ENCODE measurements around the gene GABBR2.

The GABBR2 gene

DNA sequence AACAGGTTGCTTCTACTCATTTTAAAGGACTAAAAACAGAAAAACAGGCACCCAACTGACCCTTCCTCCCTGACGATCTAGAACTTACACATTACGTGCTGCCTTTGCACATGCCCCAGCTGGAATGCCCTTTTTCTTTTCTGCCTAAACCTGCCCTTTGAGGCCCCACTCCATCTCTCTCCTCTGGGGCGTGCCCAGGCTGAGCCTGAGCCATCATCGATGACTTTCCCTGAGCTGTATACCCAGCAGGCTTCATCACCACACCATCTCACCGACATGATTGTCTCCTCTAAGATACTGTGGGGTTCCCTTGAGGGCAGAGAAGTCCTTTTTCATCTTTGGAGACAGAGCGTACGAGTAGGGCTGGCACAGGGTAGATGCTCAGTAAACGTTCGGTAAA lies 24.1 kb upstream of the GABBR2 start:
- Histone ChIP-seq H3K9ac (ENCODE audit: low read length) (no peak overlapping the region), H3K27ac (ENCODE audit: low read depth, low read length) (no peak overlapping the region), H3K79me1 (ENCODE audit: low read length) (no peaks in the 10 kb centered on the region), H2BK120ac (ENCODE audit: insufficient read depth, low read length, poor library complexity) (no peak overlapping the region), H4K91ac (ENCODE audit: low read depth, low read length) (no peak overlapping the region), H3K4ac (ENCODE audit: low read depth, low read length) (no peak overlapping the region), H2AK5ac (ENCODE audit: low read length) (no peak overlapping the region), H3K27me3 (ENCODE audit: insufficient read depth, low read length) (no peaks in the 10 kb centered on the region), H4K12ac (ENCODE audit: low read depth, low read length) (no peak overlapping the region), H3K4me1 (ENCODE audit: control insufficient read depth in 1 of 2, insufficient read depth in 2 of 2, low read length in 2 of 2) (no peaks in the 10 kb centered on the region), H3K4me2 (ENCODE audit: low read length) (no peak overlapping the region), H2BK5ac (ENCODE audit: low read depth, low read length, poor library complexity) (no peak overlapping the region), H3K14ac (ENCODE audit: low read length) (no peak overlapping the region), H3K23ac (ENCODE audit: low read length) (no peak overlapping the region), H3K18ac (ENCODE audit: low read length) (no peak overlapping the region), H2AFZ (ENCODE audit: insufficient read depth, low read length, poor library complexity) (no peak overlapping the region), H3K79me2 (ENCODE audit: control insufficient read depth, insufficient read depth, low read length, poor library complexity) (no peaks in the 10 kb centered on the region), H3K36me3 (ENCODE audit: control insufficient read depth in 1 of 2, insufficient read depth in 2 of 2, low read length in 2 of 2) (peaks cover 6 to 8% of the 10 kb centered on the region in 2 experiments), H3K4me3 (ENCODE audit: low read depth, low read length) (no peak overlapping the region), H4K8ac (ENCODE audit: low read depth, low read length) (no peak overlapping the region), H2BK12ac (ENCODE audit: low read length) (no peak overlapping the region), H3K9me3 (ENCODE audit: insufficient read depth, low read depth, low read length) (no peaks in the 10 kb centered on the region)
- DNase-seq, result no peak
- no CpG with 5 or more reads among the region's 9 CpGs for WGBS (ENCODE audit: extremely low coverage, insufficient coverage, insufficient read length)

DNA sequence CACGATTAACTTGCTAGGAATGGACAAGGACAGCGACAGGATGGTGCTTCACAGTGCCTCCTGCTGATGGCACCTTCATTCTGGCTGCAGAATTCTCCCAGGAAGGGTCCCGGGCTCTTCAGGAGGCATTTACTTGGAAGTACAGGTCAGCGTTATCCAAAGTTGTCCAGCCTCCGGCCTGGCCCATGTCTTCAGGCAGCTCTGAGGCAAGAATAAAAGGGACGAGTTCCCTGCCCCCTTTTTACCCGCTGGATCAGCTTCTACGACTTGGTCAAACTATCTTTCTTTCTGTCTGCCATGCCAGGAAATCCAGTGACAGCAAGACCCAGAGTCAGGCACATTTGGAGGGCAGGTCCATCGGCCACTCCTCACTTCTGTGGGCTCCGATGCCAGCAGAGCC lies 23.4 kb upstream of the GABBR2 start:
- Histone ChIP-seq H3K4ac (ENCODE audit: low read depth, low read length) (no peak overlapping the region), H3K9ac (ENCODE audit: low read length) (no peak overlapping the region), H3K4me3 (ENCODE audit: low read depth, low read length) (no peak overlapping the region), H3K36me3 (ENCODE audit: control insufficient read depth in 1 of 2, insufficient read depth in 2 of 2, low read length in 2 of 2) (peaks cover 6 to 8% of the 10 kb centered on the region in 2 experiments), H3K9me3 (ENCODE audit: insufficient read depth, low read depth, low read length) (no peaks in the 10 kb centered on the region), H4K12ac (ENCODE audit: low read depth, low read length) (no peak overlapping the region), H4K91ac (ENCODE audit: low read depth, low read length) (no peak overlapping the region), H3K79me1 (ENCODE audit: low read length) (no peaks in the 10 kb centered on the region), H3K4me1 (ENCODE audit: control insufficient read depth in 1 of 2, insufficient read depth in 2 of 2, low read length in 2 of 2) (no peaks in the 10 kb centered on the region), H3K79me2 (ENCODE audit: control insufficient read depth, insufficient read depth, low read length, poor library complexity) (no peaks in the 10 kb centered on the region), H2AK5ac (ENCODE audit: low read length) (no peak overlapping the region), H2BK12ac (ENCODE audit: low read length) (no peak overlapping the region), H2BK120ac (ENCODE audit: insufficient read depth, low read length, poor library complexity) (no peak overlapping the region), H2BK5ac (ENCODE audit: low read depth, low read length, poor library complexity) (no peak overlapping the region), H3K4me2 (ENCODE audit: low read length) (no peak overlapping the region), H3K18ac (ENCODE audit: low read length) (no peak overlapping the region), H4K8ac (ENCODE audit: low read depth, low read length) (no peak overlapping the region), H3K27me3 (ENCODE audit: insufficient read depth, low read length) (no peaks in the 10 kb centered on the region), H3K14ac (ENCODE audit: low read length) (no peak overlapping the region), H3K27ac (ENCODE audit: low read depth, low read length) (no peak overlapping the region), H3K23ac (ENCODE audit: low read length) (no peak overlapping the region), H2AFZ (ENCODE audit: insufficient read depth, low read length, poor library complexity) (no peak overlapping the region)
- no CpG with 5 or more reads among the region's 10 CpGs for WGBS (ENCODE audit: extremely low coverage, insufficient coverage, insufficient read length)
- no peak for DNase-seq

DNA sequence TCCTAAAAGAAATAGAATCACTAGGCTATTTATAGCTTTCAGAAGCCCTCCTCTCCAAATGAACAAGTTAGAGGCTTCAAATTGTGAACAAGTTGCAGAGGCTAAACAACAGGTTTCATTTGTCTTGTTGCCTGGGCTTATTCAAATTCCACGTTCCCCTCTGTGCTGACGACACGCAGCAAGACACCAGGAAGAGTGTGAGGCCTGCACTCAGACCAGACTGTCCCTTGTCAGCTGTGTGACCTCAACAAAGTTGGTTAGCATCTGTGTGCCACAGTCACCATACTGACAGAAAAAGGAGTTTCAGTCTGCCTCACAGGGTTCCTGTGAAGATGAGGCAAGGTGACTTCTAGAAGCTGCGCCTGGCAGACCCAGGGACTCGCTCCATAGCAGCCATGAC lies 22.1 kb upstream of the GABBR2 start:
- DNase-seq, result no peak
- Histone ChIP-seq H4K8ac (ENCODE audit: low read depth, low read length) (no peak overlapping the region), H2AK5ac (ENCODE audit: low read length) (no peak overlapping the region), H2BK120ac (ENCODE audit: insufficient read depth, low read length, poor library complexity) (no peak overlapping the region), H3K79me2 (ENCODE audit: control insufficient read depth, insufficient read depth, low read length, poor library complexity) (no peaks in the 10 kb centered on the region), H3K4me3 (ENCODE audit: low read depth, low read length) (no peak overlapping the region), H2AFZ (ENCODE audit: insufficient read depth, low read length, poor library complexity) (no peak overlapping the region), H3K27ac (ENCODE audit: low read depth, low read length) (no peak overlapping the region), H3K27me3 (ENCODE audit: insufficient read depth, low read length) (no peaks in the 10 kb centered on the region), H3K4me1 (ENCODE audit: control insufficient read depth in 1 of 2, insufficient read depth in 2 of 2, low read length in 2 of 2) (no peaks in the 10 kb centered on the region), H3K9me3 (ENCODE audit: insufficient read depth, low read depth, low read length) (no peaks in the 10 kb centered on the region), H3K36me3 (ENCODE audit: control insufficient read depth in 1 of 2, insufficient read depth in 2 of 2, low read length in 2 of 2) (peaks cover under 1 to 3% of the 10 kb centered on the region in 2 experiments), H3K14ac (ENCODE audit: low read length) (no peak overlapping the region), H4K91ac (ENCODE audit: low read depth, low read length) (no peak overlapping the region), H3K4ac (ENCODE audit: low read depth, low read length) (no peak overlapping the region), H3K18ac (ENCODE audit: low read length) (no peak overlapping the region), H2BK12ac (ENCODE audit: low read length) (no peak overlapping the region), H3K9ac (ENCODE audit: low read length) (no peak overlapping the region), H3K23ac (ENCODE audit: low read length) (no peak overlapping the region), H2BK5ac (ENCODE audit: low read depth, low read length, poor library complexity) (no peak overlapping the region), H3K79me1 (ENCODE audit: low read length) (no peaks in the 10 kb centered on the region), H4K12ac (ENCODE audit: low read depth, low read length) (no peak overlapping the region), H3K4me2 (ENCODE audit: low read length) (no peak overlapping the region)
- WGBS (ENCODE audit: extremely low coverage, insufficient coverage, insufficient read length), result no CpG with 5 or more reads among the region's 5 CpGs

DNA sequence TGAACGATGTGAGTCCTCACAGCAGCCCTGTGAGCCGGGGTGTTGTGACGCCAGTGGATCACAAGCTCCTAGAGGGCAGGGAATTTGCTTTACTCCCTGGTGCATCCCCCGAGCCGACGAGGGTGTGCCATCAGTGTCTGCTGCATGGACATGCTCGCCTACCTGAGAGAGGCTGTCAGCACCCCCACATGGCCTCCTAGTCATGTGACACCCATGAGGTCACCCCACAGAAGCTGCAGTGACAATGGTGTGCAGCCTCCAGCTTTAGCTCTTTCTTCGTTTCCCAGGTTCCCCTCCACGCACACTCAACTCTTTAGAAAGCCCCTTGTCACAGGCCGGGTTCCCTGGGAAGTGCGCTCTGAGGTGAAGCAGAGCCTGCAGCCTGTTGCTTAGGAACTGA lies 19.8 kb upstream of the GABBR2 start:
- H2AFZ ChIP-seq (ENCODE audit: insufficient read depth, low read length, poor library complexity), result no peak overlapping the region
- H3K9ac ChIP-seq (ENCODE audit: low read length), result no peak overlapping the region
- no peak overlapping the region for H3K18ac ChIP-seq (ENCODE audit: low read length)
- H3K4me3 ChIP-seq (ENCODE audit: low read depth, low read length), result no peak overlapping the region
- no peak overlapping the region for H4K12ac ChIP-seq (ENCODE audit: low read depth, low read length)
- H3K4ac ChIP-seq (ENCODE audit: low read depth, low read length), result no peak overlapping the region
- H3K79me2 ChIP-seq (ENCODE audit: control insufficient read depth, insufficient read depth, low read length, poor library complexity), result no peaks in the 10 kb centered on the region
- no peak overlapping the region for H3K27ac ChIP-seq (ENCODE audit: low read depth, low read length)
- no peak for DNase-seq
- H3K4me1 ChIP-seq (ENCODE audit: control insufficient read depth in 1 of 2, insufficient read depth in 2 of 2, low read length in 2 of 2), result no peaks in the 10 kb centered on the region
- no peaks in the 10 kb centered on the region for H3K36me3 ChIP-seq (ENCODE audit: control insufficient read depth in 1 of 2, insufficient read depth in 2 of 2, low read length in 2 of 2)
- H3K4me2 ChIP-seq (ENCODE audit: low read length), result no peak overlapping the region
- H2AK5ac ChIP-seq (ENCODE audit: low read length), result no peak overlapping the region
- H2BK5ac ChIP-seq (ENCODE audit: low read depth, low read length, poor library complexity), result no peak overlapping the region
- peaks cover under 1% of the 10 kb centered on the region for H3K9me3 ChIP-seq (ENCODE audit: insufficient read depth, low read depth, low read length)
- no peak overlapping the region for H3K14ac ChIP-seq (ENCODE audit: low read length)
- no peak overlapping the region for H2BK120ac ChIP-seq (ENCODE audit: insufficient read depth, low read length, poor library complexity)
- no peak overlapping the region for H2BK12ac ChIP-seq (ENCODE audit: low read length)
- H3K27me3 ChIP-seq (ENCODE audit: insufficient read depth, low read length), result no peaks in the 10 kb centered on the region
- H4K91ac ChIP-seq (ENCODE audit: low read depth, low read length), result no peak overlapping the region
- no peak overlapping the region for H4K8ac ChIP-seq (ENCODE audit: low read depth, low read length)
- no CpG with 5 or more reads among the region's 11 CpGs for WGBS (ENCODE audit: extremely low coverage, insufficient coverage, insufficient read length)
- H3K79me1 ChIP-seq (ENCODE audit: low read length), result no peaks in the 10 kb centered on the region
- H3K23ac ChIP-seq (ENCODE audit: low read length), result no peak overlapping the region

Data from trophoblast cell (in vitro differentiated cells and primary cell).